DMS53 (cell line): ENCODE results near the gene VWDE.
A peak's percentile ranks its signal among the peaks of the same experiment; 100 is the strongest.

Source experiments
- DNase-seq: peaks from one replicate; lab custom pipeline; 2025; lab: John Stamatoyannopoulos, UW

VWDE gene

GRCh38 chr7:12290761-12291160 is 112.9 kb downstream of the VWDE start:
- DNase-seq, result no peak

DNA sequence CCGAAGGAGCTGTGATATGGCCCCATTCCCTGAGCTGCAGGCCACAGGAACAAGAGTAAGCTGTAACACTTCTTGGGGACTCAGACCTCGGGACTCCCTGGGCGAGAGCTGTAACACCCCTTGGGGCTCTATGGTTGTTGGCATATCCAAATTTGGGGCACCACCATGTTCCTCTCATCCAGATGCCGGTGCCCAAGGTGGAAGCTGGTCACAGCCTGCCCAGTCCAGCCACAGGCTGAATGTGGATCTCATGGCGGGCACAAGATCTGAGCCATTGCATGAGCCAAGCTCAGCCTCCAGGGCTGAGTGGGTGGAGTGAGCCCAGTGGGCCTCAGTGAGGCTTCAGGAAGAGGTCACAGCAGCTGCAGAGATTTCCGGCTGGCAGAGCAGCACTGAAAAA is 113.7 kb downstream of the VWDE start:
- no peak for DNase-seq

GRCh38 chr7:12287901-12288300 is 115.8 kb downstream of the VWDE start:
- no peak for DNase-seq

GRCh38 chr7:12281038-12281437 is 122.6 kb downstream of the VWDE start:
- peak; percentile 20 for DNase-seq
